GM10248 (cell line): ENCODE data around the gene FAM53A.

ENCODE experiments used
- CTCF ChIA-PET: fragments of 300-600 bp; sonication (Branson Sonifier 250); formaldehyde crosslinking; extraction: SDS; loops from one replicate; lab custom pipeline; 2021; ENCODE audit warnings: antibody characterized with exemption; lab: Yijun Ruan, JAX
- POLR2A ChIA-PET: fragments of 350-650 bp; sonication (Branson Sonifier 250); formaldehyde crosslinking; extraction: SDS; loops from one replicate; lab custom pipeline; 2020; ENCODE audit warnings: antibody characterized with exemption; lab: Yijun Ruan, JAX
- DNase-seq: peaks from one replicate; pipeline ENCODE4 v3.0.0; 2012; ENCODE audit errors: extremely low spot score
- TF ChIP-seq, protein P1 (sequence below): IDR thresholded peaks from 2 replicates; pipeline ENCODE4 v1.5.1; 2012; ENCODE audit warnings: mild to moderate bottlenecking, low read depth; ENCODE audit errors: extremely low read depth, missing control alignments, control extremely low read depth

FAM53A gene

DNA sequence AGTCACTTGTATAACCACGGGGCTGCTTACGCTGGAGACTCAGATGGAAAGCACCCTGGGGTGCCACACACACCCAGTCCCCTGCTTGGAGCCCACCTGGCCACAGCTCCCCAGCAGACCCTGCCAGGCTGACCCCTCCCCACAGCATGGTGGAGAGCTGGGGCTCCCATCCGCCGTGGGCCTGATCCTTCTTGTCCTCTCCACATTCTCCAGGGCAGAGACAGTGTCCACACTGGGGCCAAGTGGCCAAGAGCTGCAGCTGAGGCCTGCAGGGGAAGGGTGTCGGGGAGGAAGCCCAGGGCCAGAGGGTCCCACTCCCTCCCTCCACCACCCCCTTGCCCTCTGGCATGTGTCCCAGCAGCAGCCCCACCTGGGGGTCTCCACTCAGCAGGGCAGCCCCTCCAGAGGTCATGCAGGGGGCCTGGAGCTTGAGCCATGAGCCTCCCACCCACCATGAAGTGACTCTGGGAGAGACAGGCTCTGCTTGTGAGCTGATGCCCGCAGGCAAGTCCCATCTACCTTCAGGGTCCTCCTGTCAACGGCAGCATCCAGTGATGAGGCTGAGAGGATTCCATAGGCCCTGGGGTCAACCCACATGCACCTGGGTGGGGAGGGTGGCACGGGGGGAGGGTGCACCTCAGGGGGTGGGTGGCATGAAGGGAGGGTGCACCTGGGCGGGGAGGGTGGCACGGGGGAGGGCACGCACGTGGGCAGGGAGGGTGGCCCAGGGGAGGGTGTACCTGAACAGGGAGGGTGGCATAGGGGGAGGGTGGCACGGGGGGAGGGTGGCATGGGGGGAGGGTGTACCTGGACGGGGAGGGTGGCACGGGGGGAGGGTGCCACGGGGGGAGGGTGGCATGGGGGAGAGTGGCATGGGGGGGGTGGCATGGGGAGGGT is 56.4 kb downstream of the FAM53A start:
- DNase-seq, result no peak
- CTCF ChIA-PET, result no interaction called here
- TF ChIP-seq, protein P1, sequence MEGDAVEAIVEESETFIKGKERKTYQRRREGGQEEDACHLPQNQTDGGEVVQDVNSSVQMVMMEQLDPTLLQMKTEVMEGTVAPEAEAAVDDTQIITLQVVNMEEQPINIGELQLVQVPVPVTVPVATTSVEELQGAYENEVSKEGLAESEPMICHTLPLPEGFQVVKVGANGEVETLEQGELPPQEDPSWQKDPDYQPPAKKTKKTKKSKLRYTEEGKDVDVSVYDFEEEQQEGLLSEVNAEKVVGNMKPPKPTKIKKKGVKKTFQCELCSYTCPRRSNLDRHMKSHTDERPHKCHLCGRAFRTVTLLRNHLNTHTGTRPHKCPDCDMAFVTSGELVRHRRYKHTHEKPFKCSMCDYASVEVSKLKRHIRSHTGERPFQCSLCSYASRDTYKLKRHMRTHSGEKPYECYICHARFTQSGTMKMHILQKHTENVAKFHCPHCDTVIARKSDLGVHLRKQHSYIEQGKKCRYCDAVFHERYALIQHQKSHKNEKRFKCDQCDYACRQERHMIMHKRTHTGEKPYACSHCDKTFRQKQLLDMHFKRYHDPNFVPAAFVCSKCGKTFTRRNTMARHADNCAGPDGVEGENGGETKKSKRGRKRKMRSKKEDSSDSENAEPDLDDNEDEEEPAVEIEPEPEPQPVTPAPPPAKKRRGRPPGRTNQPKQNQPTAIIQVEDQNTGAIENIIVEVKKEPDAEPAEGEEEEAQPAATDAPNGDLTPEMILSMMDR, result no peak
- POLR2A ChIA-PET, result no interaction called here

DNA sequence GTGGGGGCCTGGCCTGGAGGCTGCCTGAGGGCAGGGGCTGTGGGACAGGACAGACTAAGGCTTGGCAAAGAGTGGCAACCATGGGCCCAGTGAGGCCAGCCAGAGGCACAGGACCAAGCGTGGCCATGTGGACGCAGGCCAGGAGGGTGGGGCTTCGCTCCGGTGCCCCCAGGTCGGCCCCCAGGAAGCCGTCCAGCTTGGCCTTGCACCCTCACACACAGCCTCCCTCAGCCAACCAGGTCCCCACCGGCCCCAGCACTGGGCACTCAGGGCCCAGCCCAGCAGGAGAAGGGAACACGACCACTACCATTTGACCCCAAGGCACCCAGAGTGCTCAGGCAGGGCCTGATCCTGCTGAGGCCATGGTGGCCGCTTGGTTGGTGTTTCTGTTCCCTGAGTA is 57.2 kb downstream of the FAM53A start:
- no peak for DNase-seq
- TF ChIP-seq, protein P1, result no peak
- POLR2A ChIA-PET, result no interaction called here
- CTCF ChIA-PET, result no interaction called here

DNA sequence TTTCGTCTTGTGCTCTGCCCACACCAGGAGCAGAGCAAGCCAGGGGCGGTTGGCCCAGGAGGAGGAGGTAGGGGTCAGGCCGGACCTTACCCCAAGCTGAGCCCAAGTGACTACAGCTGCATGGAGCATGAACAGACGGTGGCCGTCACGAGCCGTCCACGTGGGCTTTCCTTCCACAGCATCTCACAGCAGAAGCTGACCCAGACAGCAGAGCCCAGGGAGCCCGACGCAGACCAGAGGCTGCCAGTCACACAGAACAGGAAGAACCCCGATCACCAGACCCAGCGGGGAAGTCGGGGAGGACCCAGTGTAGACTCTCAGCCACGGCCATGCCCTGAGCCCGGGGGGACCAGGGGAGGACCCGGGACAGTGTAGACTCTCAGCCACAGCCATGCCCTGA is 58.0 kb downstream of the FAM53A start:
- TF ChIP-seq, protein P1, result no peak
- POLR2A ChIA-PET, result no interaction called here
- CTCF ChIA-PET, result no interaction called here
- no peak for DNase-seq

DNA sequence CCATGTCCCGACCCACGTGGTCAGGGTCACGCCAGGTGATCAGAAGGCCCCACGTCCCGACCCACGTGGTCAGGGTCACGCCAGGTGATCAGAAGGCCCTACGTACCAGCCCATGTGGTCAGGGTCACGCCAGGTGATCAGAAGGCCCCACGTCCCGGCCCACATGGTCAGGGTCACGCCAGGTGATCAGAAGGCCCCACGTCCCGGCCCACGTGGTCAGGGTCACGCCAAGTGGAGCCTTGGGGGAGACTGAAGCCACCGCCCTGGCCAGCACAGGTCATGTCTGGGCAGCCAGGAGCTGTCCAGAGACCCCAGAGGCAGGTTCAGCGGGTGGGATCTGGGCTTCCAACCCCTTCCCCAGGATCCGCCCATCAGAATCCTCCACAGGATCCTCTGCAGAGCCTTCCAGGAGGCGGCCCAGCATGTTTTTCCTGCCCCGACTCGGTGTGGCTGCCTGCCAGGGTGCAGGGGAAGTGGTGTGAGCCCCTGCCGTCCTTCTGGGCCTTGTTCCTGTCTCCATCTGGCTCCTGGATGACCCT is 58.4 kb downstream of the FAM53A start:
- TF ChIP-seq, protein P1, result no peak
- no peak for DNase-seq
- POLR2A ChIA-PET, result no interaction called here
- CTCF ChIA-PET, result no interaction called here

DNA sequence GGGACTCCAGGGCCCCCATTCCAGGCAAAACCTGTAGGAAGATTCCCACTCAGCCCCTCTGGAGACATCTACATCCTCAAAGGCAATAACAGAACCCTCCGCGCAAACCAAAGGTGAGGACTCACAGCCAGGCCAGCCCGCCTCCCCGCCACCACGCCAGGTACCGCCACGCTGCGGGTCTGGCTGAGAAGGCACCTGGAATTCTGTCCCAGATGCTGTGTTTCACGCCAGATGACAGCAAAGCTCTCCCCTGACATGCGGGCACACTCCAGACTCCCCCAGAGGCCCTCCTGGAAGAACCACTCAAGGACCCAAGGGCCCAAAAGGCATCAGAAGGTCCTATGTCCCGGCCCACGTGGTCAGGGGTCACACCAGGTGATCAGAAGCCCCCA is 59.6 kb downstream of the FAM53A start:
- CTCF ChIA-PET, result no interaction called here
- TF ChIP-seq, protein P1, result no peak
- no peak for DNase-seq
- POLR2A ChIA-PET, result no interaction called here

DNA sequence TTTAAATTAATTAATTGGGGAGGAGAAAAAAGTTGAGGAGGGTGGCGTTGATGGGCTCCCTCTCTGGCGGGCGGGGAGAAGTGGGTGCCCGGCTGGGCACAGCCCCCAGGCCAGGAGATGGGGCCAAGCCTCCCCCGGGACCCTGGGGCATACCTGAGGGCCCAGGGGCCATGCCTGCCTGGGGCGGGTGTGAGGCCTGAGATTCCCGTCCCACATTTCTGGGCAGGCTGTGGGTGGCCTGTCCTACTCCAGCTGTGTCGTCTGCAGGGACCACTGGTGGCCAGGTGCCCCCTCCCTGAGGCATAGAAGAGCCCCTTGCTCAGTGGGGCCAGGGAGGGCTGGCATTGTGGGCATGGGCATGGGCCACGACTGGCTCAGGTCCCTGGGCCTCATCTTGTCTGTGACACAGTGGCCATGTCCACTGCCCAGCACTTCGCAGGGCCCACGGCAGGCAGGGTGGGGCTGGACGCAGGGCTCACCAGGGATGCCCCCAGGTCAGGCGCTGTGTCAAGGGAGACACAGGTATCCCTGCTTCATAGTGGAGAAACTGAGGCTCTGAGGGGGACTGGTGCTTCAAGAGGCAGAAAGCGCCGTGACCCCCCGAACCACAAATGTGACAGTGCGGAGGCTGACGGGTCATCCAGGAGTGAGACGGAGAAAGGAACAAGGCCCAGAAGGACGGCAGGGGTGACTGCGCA is 60.1 kb downstream of the FAM53A start:
- ChIA-PET POLR2A (no interaction called here), CTCF (no interaction called here)

More for the DNA sequence above, 60.1 kb downstream of the FAM53A start:
- TF ChIP-seq, protein P1, result no peak
- no peak for DNase-seq
